HUES6 (cell line): ENCODE results near the gene TSTD1.
"Not testable (repeated sequence)": the region's sequence is repeated elsewhere in the genome, so short reads cannot be mapped to it uniquely, and the experiment has no call there.

ENCODE experiments used
- H3K27ac ChIP-seq: 2 replicates; pipeline ENCODE4 v1.7.0; 2013; ENCODE audit warnings: low read depth, mild to moderate bottlenecking, low read length, inconsistent platforms
- H3K27me3 ChIP-seq: 2 replicates; pipeline ENCODE4 v1.6.1; 2013; ENCODE audit warnings: low read length; ENCODE audit not compliant: control insufficient read depth, insufficient read depth
- H3K36me3 ChIP-seq: 2 replicates; pipeline ENCODE4 v1.6.1; 2013; ENCODE audit warnings: low read length; ENCODE audit not compliant: control insufficient read depth, insufficient read depth
- H3K4me1 ChIP-seq: 2 replicates; pipeline ENCODE4 v1.6.1; 2013; ENCODE audit warnings: low read length; ENCODE audit not compliant: control insufficient read depth, insufficient read depth
- H3K4me3 ChIP-seq: 2 replicates; pipeline ENCODE4 v1.5.1; 2013; ENCODE audit warnings: low read depth, low read length
- H3K9ac ChIP-seq: one replicate; pipeline ENCODE4 v1.6.1; 2013; ENCODE audit warnings: mild to moderate bottlenecking, low read length
- H3K9me3 ChIP-seq: 2 replicates; pipeline ENCODE4 v1.6.1; 2013; ENCODE audit warnings: low read depth, low read length; ENCODE audit not compliant: control insufficient read depth, insufficient read depth

The TSTD1 gene

GRCh38 chr1:161031874-161032273, 6.9 kb downstream of the TSTD1 start:
- Histone ChIP-seq H3K27me3 (no peaks in the 10 kb centered on the region), H3K9me3 (peaks cover 9% of the 10 kb centered on the region; the same call in 1 of the 2 replicates), H3K9ac (no peak overlapping the region), H3K36me3 (no peaks in the 10 kb centered on the region), H3K4me1 (0 out of 2 replicates have a peak, but pooled peaks cover 4% of the 10 kb centered on the region), H3K4me3 (no peak overlapping the region), H3K27ac (no peak overlapping the region)

DNA sequence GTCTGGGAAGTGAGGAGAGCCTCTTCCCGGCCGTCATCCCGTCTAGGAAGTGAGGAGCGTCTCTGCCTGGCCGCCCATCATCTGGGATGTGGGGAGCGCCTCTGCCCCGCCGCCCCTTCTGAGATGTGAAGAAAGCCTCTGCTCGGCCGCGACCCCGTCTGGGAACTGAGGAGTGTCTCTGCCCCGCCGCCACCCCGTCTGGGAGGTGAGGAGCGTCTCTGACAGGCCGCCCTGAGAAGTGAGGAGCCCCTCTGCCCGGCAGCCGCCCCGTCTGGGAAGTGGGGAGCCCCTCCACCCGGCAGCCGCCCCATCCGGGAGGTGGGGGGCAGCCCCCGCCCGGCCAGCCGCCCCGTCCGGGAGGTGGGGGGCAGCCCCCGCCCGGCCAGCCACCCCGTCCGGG, 9.3 kb downstream of the TSTD1 start:
- H3K4me3 ChIP-seq, H3K9ac ChIP-seq, H3K27me3 ChIP-seq, H3K36me3 ChIP-seq, H3K27ac ChIP-seq, H3K9me3 ChIP-seq, H3K4me1 ChIP-seq: not testable (repeated sequence)

DNA sequence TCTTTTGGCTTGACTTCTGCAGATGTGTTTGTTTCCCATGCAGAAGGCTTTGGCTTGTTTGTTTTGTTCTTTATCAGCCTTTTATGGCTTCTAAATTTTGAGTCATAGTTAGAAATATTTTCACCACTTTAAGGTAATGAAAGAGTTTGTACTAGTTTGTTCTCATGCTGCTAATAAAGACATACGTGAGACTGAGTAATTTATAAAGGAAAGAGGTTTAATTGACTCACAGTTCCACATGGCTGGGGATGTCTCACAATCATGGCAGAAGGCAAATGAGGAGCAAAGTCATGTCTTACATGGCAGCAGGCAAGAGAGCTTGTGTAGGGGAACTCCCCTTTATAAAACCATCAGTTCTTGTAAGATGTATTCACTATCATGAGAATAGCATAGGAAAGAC, 11.8 kb downstream of the TSTD1 start:
- not testable (repeated sequence) for H3K27me3 ChIP-seq, H3K9ac ChIP-seq, H3K27ac ChIP-seq, H3K4me3 ChIP-seq, H3K9me3 ChIP-seq, H3K4me1 ChIP-seq, H3K36me3 ChIP-seq

- not testable (repeated sequence) for H3K4me3 ChIP-seq, H3K9me3 ChIP-seq, H3K27me3 ChIP-seq, H3K9ac ChIP-seq, H3K27ac ChIP-seq, H3K36me3 ChIP-seq
- peaks cover 17% of the 10 kb centered on the region for H3K4me1 ChIP-seq
Measured at GRCh38 chr1:161022432-161022831, 16.3 kb downstream of the TSTD1 start.

- 0 out of 2 replicates have a peak overlapping the region, but pooled peaks have one; percentile 57 for H3K27ac ChIP-seq
- H3K4me3 ChIP-seq = peak overlapping the region; percentile 90
Measured at GRCh38 chr1:161021970-161022353, 16.8 kb downstream of the TSTD1 start.

DNA sequence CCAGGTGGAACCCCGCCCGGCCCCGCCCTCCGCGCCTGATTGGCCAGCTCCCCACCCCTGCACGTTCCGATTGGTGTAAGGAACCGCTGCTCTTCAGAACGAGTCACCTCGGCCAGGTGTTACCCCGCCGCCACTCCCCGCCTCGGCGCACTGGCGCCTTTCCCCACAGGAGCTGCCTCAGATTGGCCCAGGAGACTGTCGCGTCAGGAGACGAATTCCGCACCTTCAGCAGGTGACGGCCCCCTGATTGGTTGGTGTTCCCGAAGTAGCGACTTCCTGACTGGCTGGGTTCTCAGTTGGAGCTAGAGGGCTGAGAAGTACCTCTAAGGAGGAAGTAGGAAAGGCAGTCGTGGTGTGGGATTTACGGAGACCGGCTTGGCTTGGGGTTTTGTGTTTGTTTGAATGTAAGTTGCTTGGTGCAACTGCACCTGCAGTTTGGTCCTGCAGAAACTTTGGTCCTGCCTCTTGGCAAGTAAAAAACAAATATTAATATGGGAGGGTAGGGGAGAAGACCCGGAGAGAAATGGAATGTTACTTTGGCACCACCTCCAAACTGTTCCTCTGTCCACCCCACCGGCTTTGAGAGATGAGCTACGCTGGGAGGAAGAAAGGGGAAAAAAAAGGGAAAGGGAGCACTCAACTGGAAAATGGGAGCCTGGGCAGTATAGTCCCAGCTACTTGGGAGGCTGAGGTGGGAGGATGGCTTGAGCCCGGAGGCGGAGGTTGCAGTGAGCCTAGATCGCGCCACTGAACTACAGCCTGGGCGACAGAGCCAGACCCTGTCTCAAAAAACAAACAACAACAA, 17.4 kb downstream of the TSTD1 start:
- H3K27ac ChIP-seq = peak overlapping the region; percentile 74; the same call in 1 of the 2 replicates
- H3K4me1 ChIP-seq = peaks cover 20% of the 10 kb centered on the region
- no peaks in the 10 kb centered on the region; the same call in 1 of the 2 replicates for H3K36me3 ChIP-seq
- H3K9me3 ChIP-seq = no peaks in the 10 kb centered on the region
- H3K4me3 ChIP-seq = peak overlapping the region; percentile 90
- H3K9ac ChIP-seq = peak overlapping the region; percentile 95
- H3K27me3 ChIP-seq = no peaks in the 10 kb centered on the region

More at GRCh38 chr1:161021970-161022353, 16.8 kb downstream of the TSTD1 start:
- H3K36me3 ChIP-seq = no peaks in the 10 kb centered on the region; the same call in 1 of the 2 replicates
- peaks cover 20% of the 10 kb centered on the region for H3K4me1 ChIP-seq
- H3K9me3 ChIP-seq = no peaks in the 10 kb centered on the region
- no peak overlapping the region for H3K9ac ChIP-seq
- no peaks in the 10 kb centered on the region for H3K27me3 ChIP-seq

DNA sequence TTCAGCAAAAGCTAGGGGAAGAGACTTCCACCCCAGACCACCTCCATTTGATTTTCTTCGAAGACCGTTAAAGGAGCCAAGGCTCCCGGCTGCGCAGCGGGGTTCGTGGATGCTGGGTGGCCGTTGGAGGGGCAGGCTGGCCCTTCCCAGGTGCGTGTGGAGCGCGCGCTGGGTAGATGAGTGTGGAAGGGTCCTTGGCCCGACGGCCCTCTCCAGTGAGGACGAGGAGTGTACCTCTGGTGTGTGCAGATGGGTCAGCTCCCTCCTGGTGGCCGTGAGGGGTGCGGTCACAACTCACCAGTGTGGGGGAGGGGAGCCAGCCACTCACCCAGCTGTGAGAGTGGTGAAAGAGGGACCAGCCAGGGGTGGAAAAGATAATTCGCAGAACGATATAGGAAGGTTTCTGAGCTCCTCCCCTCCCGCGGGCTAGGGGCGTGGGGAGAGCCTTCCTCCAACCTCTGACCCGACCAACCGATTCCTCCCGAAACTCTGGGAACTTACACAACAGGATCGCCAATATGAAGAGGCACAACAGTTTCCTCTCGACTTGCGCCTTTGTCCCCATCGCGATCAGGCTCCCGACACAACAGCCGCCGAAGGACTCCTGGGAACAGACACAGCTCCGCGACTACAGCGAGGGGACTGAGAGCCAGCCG, 18.1 kb downstream of the TSTD1 start, which contains the start of gene F11R:
TSS of gene F11R (minus strand) at position 644 of the 656 bp plus-strand sequence. CDS start at position 565, 79 bp downstream.
- peak within 1 kb of the TSS; percentile 74; the same call in 1 of the 2 replicates for H3K27ac ChIP-seq

GRCh38 chr1:161019751-161020495, 18.8 kb downstream of the TSTD1 start:
- Histone ChIP-seq H3K27ac (peak overlapping the region; percentile 74; the same call in 1 of the 2 replicates), H3K4me3 (peak overlapping the region; percentile 90), H3K36me3 (no peaks in the 10 kb centered on the region; the same call in 1 of the 2 replicates), H3K27me3 (no peaks in the 10 kb centered on the region), H3K4me1 (peaks cover 20% of the 10 kb centered on the region), H3K9ac (peak overlapping the region; percentile 95), H3K9me3 (no peaks in the 10 kb centered on the region)

More for the DNA sequence above, 18.1 kb downstream of the TSTD1 start, which contains the start of gene F11R:
- no peaks in the 10 kb centered on the region; the same call in 1 of the 2 replicates for H3K36me3 ChIP-seq
- no peaks in the 10 kb centered on the region for H3K9me3 ChIP-seq
- peak within 1 kb of the TSS; percentile 90 for H3K4me3 ChIP-seq
- H3K9ac ChIP-seq = peak within 1 kb of the TSS; percentile 95
- no peaks in the 10 kb centered on the region for H3K27me3 ChIP-seq
- H3K4me1 ChIP-seq = peaks cover 20% of the 10 kb centered on the region

DNA sequence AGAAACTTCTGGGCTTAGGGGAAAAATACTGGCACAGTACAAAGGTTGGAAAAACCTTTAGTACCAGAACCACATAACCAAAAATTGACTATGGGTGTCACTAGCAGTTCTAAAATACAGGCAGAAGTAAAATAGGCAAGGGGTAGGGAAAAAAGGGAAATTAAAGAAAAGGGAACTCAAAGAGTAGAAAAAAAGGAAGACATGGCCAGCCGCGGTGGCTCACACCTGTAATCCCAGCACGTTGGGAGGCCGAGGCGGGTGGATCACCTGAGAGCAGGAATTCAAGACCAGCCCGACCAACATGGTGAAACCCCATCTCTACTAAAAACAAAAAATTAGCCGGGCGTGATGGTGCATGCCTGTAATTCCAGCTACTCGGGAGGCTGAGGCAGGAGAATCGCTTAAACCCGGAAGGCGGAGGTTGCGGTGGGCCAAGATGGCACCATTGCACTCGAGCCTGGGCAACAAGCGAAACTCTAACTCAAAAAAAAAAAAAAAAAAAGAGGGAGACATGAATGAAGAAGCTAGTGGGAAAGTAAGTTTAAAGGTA, 19.6 kb downstream of the TSTD1 start:
- not testable (repeated sequence) for H3K9me3 ChIP-seq, H3K27me3 ChIP-seq, H3K36me3 ChIP-seq
- Histone ChIP-seq H3K4me1 (peaks cover 24% of the 10 kb centered on the region), H3K9ac (peak overlapping the region; percentile 95), H3K27ac (peak overlapping the region; percentile 74; the same call in 1 of the 2 replicates), H3K4me3 (peak overlapping the region; percentile 90)

DNA sequence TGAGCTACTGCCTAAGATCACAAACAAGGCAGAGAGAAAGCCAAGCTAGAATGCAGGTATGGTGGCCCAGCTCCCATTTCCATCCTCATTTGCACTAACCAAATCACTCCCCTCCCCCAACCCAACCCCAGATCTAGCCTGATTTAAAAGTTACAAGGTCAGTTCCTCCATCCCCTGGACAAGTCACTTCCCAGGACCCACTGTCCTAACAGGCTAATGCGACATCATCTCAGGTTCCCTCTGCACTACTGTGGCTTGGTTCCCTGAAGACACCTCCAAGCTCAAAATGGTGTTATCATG, 20.2 kb downstream of the TSTD1 start:
- Histone ChIP-seq H3K27ac (no peak overlapping the region), H3K27me3 (no peaks in the 10 kb centered on the region), H3K9me3 (no peaks in the 10 kb centered on the region), H3K9ac (no peak overlapping the region), H3K4me3 (peak overlapping the region; percentile 90), H3K4me1 (peaks cover 30% of the 10 kb centered on the region), H3K36me3 (peaks cover under 1% of the 10 kb centered on the region; the same call in 1 of the 2 replicates)
